NCI-H345 (cell line): Measurements from ENCODE around the gene CFAP221.
A peak's percentile ranks its signal among the peaks of the same experiment; 100 is the strongest.

Experiments
- DNase-seq: peaks from one replicate; lab custom pipeline; 2025; lab: John Stamatoyannopoulos, UW

The CFAP221 gene

GRCh38 chr2:119544075-119544938, at the start of gene CFAP221:
TSS of gene CFAP221 (plus strand) at chr2:119544449. CDS start at chr2:119546132, 1,683 bp downstream.
- DNase-seq = peak; percentile 74

DNA sequence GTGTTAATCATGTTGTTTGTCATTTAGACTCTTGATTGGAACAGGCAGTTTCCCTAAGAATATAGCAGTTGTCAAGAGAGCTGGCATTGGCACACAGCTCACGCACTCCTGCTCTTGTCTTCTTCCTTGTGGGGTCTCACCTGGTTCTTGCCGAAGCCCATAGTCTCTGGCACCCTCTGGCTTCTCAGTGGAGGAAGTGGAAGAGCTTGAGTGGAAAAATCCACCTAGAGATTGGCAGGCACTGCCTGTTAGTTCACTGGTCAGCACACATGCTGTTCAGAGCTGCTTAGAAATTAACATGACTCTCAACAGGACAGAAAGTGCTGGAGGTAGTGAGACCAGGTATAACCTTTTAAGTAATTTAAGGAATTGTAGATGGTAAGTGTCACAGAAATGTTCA, 48.3 kb upstream of the CFAP221 start:
- no peak for DNase-seq

GRCh38 chr2:119496682-119497081, 47.6 kb upstream of the CFAP221 start:
- DNase-seq = no peak

DNA sequence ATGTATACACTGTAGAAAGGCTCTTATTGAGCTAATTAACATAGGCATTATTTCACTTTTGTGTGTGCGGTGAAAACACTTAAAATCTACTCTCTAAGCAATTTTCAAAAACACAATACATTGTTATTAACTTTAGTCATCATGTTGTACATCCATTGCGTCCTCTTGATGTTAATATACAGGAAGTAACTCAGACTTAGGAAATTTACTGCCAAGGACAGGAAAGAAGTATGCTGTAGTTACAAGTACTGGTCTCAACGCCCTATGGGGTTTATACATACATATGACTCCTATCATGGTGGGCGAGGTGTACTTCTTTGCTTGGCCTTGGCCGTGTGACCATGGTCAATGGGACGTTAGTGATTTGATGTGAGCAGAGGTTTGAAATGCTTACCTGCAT, 35.5 kb upstream of the CFAP221 start:
- no peak for DNase-seq

DNA sequence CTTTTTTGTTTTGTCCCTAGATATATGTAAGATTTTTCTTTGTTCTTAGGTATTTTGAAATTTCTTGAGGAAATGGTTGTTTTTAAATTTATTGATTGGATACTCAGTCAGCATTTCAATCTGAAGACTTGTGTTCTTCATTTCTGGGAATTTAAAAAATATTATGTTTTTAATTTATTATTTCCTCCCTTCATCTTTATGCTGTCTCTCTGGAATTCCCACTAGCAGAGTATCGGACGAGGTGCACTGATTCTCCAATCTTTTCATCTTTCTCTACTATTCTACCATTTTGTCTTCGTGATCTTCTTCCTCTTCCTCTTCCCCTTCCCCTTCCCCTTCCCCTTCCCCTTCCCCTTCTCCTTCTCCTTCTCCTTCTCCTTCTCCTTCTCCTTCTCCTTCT, 32.3 kb upstream of the CFAP221 start:
- no peak for DNase-seq

DNA sequence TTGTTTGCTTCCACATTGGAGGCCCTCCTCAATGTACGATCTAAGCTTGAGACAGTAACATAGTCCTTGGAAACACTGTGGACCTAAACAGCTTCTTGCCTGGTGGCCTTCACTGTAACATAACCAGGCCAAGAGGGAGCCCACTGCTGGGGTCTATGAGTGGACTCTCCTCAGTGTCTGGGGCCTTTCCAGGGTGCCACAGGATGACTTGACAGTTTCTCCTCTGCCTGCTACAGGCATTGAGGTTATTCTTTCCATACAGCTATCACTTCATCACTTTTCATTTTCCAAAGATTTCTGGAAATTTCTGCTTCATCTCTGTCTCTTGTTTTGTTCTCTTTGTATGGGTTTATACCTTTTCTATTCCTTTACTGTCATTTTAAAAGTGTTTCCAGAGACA, 31.3 kb upstream of the CFAP221 start:
- no peak for DNase-seq

- DNase-seq = no peak
Measured at GRCh38 chr2:119513832-119514231, 30.4 kb upstream of the CFAP221 start.

DNA sequence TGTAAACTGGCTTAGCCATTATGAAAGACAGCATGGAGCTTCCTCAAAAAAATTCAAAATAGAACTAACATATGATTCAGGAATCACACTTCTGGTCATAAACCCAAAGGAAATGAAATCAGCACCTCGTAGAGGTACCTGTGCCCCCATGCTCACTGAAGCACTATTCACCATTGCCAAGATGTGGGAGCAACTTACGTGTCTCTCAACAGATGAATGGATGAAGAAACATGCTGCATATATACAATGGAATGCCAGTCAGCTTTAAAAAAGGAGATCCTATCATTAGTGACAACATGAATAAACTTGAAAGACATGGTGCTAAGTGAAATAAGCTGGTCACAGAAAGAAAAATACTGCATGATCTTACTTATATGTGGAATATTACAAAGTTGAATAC, 28.1 kb upstream of the CFAP221 start:
- DNase-seq = no peak

- peak; percentile 15 for DNase-seq
Measured at GRCh38 chr2:119517433-119517832, 26.8 kb upstream of the CFAP221 start.

DNA sequence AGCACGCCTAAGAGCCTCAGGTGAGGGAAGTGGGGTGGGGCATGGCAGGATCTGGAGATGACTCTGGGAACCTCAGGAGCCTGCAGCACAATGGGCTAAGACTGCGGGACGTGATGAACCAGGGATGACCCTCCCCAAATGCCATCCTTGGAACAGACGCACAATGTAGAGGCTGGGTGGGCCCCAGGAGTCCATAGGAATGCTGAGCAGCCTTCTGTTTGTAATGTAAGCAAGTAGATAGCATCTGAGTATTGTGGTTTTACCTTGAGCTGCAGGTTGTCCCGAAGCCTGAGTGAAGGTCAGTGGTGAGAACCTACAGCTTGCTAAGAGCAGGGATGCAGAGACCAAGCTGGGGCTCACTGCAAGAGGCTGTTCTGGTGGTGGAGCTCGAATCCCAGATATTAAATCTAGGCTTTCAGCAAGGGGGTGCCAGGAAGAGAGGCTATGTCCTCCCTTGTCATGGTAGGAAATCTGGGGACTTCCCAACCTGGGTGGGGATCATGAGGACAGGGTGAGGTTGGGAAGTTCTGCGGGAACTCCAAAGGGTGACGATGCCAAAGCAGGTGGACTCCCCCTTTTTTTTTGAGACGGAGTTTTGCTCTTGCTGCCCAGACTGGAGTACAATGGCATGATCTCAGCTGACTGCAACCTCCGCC, 25.7 kb upstream of the CFAP221 start:
- no peak for DNase-seq

GRCh38 chr2:119519057-119519408, 25.2 kb upstream of the CFAP221 start:
- no peak for DNase-seq

DNA sequence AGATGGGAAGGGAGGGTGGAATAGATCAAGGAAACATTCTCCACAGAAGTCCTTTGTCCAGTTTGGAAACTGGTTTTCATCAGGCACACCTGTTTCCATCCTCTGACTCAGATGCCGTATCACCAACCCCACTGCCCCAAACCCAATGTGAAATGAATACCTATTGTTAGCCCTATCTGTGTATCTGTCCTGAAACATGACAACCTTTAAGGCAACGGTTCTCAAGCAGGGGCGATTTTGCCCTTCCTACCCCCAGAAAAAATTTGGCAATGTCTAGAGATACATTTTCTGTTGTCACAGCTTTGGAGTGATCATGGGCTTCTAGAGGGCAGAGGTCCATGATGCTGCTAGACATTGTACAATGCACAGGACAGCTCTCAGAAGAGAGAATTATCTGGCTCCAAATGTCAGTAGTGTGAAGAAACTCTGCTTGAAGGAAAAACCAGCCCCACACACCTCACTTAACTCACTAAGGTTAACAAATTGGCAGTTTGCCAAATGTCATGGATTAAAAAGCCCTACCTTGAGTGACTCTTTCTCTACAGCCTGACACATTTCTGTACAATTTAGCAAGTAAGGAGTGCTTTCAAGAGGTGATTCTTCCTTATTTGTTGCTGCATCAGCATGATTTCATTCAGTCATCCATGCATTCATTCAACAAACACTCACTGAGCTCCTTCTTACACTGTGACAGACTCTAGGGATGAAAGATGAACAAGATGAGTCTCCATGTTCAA, 23.4 kb upstream of the CFAP221 start:
- peak; percentile 15 for DNase-seq

DNA sequence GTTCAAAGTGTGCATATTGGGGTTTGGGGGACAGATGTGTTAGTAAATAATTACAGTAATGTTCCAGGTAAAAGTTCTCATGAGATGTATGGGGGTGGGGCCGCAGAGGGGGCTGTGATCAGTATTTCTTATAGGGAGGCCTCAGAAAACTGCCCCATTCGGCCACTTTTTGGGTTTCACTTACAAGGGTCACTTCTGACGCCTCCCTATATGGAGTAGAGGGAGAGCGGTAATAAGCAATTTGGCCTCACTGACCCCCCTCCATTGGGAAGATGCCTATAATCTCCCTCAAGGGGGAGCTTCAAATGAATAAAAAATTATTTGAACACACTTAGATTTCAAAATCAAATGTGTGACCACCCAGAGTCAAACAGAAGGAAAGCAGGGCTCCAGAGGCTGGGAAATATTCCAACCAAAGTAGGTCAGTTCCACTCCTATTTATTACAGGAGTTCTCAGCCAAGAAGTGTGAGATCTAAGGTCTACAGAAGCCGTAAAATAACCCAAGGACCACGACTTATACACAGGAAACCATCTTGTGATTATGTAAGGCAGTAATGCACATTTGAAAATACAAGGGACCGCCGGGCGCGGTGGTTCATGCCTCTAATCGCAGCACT, 22.7 kb upstream of the CFAP221 start:
- DNase-seq = no peak

- DNase-seq = peak; percentile 10
Measured at GRCh38 chr2:119522671-119523070, 21.6 kb upstream of the CFAP221 start.

DNA sequence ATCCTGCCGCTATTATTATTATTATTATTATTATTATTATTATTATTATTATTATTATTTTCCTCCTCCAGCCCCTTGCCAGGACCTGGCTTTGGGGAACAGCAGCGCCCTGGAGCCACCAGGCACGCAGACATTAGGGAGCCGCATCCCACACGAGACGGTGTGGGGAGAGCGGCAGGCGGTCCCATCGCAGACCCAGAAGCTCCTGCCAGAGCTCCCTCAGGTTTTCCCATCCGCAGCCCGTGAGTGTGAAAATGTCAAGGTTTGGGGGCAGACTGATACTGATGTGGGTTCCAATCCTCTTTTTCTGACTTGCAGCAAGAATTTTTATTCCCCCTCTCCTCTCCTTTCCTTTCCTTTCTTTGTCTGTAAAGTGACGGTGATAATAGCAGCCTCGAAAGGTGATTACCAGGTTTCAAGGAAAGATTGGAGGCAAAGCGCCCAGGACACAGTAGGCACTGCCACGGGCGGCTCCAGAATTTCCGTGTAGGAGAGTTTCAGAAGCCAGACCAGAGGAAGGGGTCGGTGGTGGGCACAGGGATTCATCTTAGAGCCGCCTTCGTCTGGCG, 20.8 kb upstream of the CFAP221 start:
- no peak for DNase-seq

- peak; percentile 22 for DNase-seq
Measured at GRCh38 chr2:119523952-119524694, 20.1 kb upstream of the CFAP221 start, which contains the start of gene SCTR. TSS of gene SCTR (minus strand) at chr2:119524483. CDS start at chr2:119524226, 257 bp downstream.

- DNase-seq = no peak
Measured at GRCh38 chr2:119525614-119526013, 18.6 kb upstream of the CFAP221 start.

- no peak for DNase-seq
Measured at GRCh38 chr2:119527999-119528398, 16.2 kb upstream of the CFAP221 start.

DNA sequence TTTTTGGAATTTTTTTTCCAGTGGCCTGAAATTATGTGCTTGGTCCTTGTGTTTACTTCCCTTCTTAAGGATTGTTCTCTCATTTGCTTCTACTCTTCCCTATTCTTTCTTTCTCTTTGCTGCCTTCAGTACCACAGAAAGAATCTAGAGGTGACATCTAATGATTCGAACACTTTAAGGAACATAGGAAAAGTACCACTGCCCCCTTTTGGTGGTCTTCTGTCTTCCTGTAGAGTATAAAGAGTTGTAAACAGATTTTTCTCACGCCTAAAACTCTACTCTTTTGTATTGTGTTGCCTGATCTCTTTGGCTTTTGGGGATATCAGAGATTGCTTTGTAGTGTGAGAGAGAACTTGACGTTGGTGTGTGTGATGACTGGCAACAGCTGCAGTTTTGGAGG, 13.0 kb upstream of the CFAP221 start:
- no peak for DNase-seq

- DNase-seq = no peak
Measured at GRCh38 chr2:119533560-119533959, 10.7 kb upstream of the CFAP221 start.

GRCh38 chr2:119536211-119536610, 8.0 kb upstream of the CFAP221 start:
- no peak for DNase-seq
